Ovary (tissue), 9 donors: ENCODE measurements around the gene GUK1. TPM values are rescaled to one million over a fixed set of nuclear protein-coding genes. Genes with fewer than 3 reads are reported as not detected.

Experiments used
- DNase-seq, 5 donors: peaks; one replicate each; pipeline ENCODE4 v3.0.0-alpha.2; 2019 to 2020
- H3K27ac ChIP-seq, 2 donors: fragments of 200-600 bp; one replicate each; pipeline versions ENCODE4 v1.5.1 to v1.8.0; 2019 to 2022
- H3K27me3 ChIP-seq: fragments of 200-600 bp; one replicate; pipeline ENCODE4 v1.8.0; 2022
- H3K36me3 ChIP-seq: fragments of 200-600 bp; sonication (generic); one replicate; pipeline ENCODE4 v1.5.1; 2019
- H3K4me1 ChIP-seq: one replicate; pipeline ENCODE4 v1.8.1; 2013; ENCODE audit warnings: mild to moderate bottlenecking, moderate library complexity; ENCODE audit not compliant: insufficient read depth
- H3K4me3 ChIP-seq: fragments of 200-600 bp; sonication (generic); one replicate; pipeline ENCODE4 v1.5.1; 2017
- H3K9me3 ChIP-seq, 2 donors: fragments of 200-600 bp in 1 of 2; sonication (generic) in 1 of 2; one replicate each; pipeline versions ENCODE4 v1.5.1 to v1.8.1; 2013 to 2019; ENCODE audit warnings: mild to moderate bottlenecking in 1 of 2, moderate library complexity in 1 of 2
- EP300 ChIP-seq: sonication (generic); formaldehyde crosslinking; IDR thresholded peaks from one replicate; pipeline ENCODE4 v1.6.1; 2017; ENCODE audit warnings: antibody characterized with exemption
- POLR2A ChIP-seq: fragments of 450-650 bp; IDR thresholded peaks from one replicate; pipeline ENCODE4 v1.6.1; 2017; ENCODE audit warnings: antibody characterized with exemption, mild to moderate bottlenecking, moderate library complexity
- WGBS, 3 donors: extraction: QIAGEN DNeasy Blood & Tissue Kit in 1 of 3; methylation state at CpG; one replicate each; pipeline versions ENCODE4 v1.1.5 to v1.1.7; 2013 to 2017; 5-methylcytosine and 5-hydroxymethylcytosine counted together
- intact Hi-C, 4 donors: fragments of 100-400 bp; cut with DNase I; formaldehyde crosslinking; loops; one replicate each; pipeline versions ENCODE4 v1.11.0 to v1.15.1; 2022 to 2023
- polyA plus RNA-seq, 2 donors: library from polyadenylated mRNA; stranded (reverse); fragments of 200-250 nt in 1 of 2; fragments of 350-450 nt in 1 of 2; fragmentation: Illumina TruSeq in 1 of 2; extraction: RNeasy Lipid Tissue Mini Kit (QIAGEN cat#74804) in 1 of 2; gene quantifications; one replicate each; pipeline ENCODE4 v1.2.3, GENCODE V29; 2013 to 2014
- total RNA-seq, 7 donors: library from RNA; depleted of rRNA in 2 of 7; stranded (reverse); fragments of >200 nt in 2 of 7; fragmentation: NEBNext Ultra II Directional in 3 of 7; extraction: Animal tissue kit (Norgen Biotek cat#: 25700) in 3 of 7; gene quantifications; one replicate each; pipeline versions ENCODE4 v1.1.0 to v1.2.4, GENCODE V29; 2016 to 2023
- TF ChIP-seq, protein P1 (sequence below), 3 donors: fragments of 450-650 bp in 2 of 3; fragments of 200-600 bp in 1 of 3; IDR thresholded peaks; one replicate each; pipeline versions ENCODE4 v1.5.1 to v1.8.0; 2016 to 2022; ENCODE audit warnings: antibody characterized with exemption in 3 of 3, mild to moderate bottlenecking in 1 of 3
- donor health status: DM: no; HTN: no; CAD: no; lungs with moderate emphysema.
- donor health status: DM: no; HTN: no; CAD: no.
- donor health status: Bipolar disorder and iron deficiency.
- donor health status: DM: yes; HTN: yes; CAD: no.
- donor health status: DM: no; HTN: no; CAD: no.
- donor health status: DM: yes; HTN: yes; CAD: no.

GUK1 gene
- total and polyA plus RNA-seq, 9 donors, result 17.7 to 256 (median 171) TPM

DNA sequence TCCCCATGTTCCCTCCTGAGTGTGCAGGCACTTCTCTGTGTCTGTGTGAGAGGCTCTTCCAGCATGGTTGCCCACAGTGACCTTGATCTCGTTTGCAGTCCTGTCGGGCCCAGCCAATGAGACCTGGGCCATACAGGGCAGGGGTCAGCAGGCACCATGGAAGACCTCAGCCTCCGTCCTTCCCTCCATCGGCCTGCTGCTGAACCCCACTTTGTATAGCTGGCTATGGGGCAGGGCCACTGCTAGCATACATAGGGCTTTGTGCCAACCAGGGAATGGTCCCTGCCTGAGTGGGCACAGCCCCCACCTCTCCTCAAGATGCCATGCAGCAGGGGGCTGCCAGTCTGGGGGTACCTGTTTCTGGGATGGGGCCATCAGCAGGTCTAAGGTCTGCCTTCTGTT lies 40.7 kb upstream of the GUK1 start:
- intact Hi-C loops, result no loop called here
- H3K4me3 ChIP-seq, result no peak overlapping the region
- 34 to 38% (median 37%) methylated on average over 4 of the region's 4 CpGs for WGBS, 3 donors
- H3K27me3 ChIP-seq, result no peaks in the 10 kb centered on the region
- no peaks in the 10 kb centered on the region for H3K9me3 ChIP-seq
- no peak for TF ChIP-seq POLR2A
- TF ChIP-seq, protein P1, sequence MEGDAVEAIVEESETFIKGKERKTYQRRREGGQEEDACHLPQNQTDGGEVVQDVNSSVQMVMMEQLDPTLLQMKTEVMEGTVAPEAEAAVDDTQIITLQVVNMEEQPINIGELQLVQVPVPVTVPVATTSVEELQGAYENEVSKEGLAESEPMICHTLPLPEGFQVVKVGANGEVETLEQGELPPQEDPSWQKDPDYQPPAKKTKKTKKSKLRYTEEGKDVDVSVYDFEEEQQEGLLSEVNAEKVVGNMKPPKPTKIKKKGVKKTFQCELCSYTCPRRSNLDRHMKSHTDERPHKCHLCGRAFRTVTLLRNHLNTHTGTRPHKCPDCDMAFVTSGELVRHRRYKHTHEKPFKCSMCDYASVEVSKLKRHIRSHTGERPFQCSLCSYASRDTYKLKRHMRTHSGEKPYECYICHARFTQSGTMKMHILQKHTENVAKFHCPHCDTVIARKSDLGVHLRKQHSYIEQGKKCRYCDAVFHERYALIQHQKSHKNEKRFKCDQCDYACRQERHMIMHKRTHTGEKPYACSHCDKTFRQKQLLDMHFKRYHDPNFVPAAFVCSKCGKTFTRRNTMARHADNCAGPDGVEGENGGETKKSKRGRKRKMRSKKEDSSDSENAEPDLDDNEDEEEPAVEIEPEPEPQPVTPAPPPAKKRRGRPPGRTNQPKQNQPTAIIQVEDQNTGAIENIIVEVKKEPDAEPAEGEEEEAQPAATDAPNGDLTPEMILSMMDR (IDR thresholded peaks at IDR 0.05), result no peak
- TF ChIP-seq EP300, result no peak
- H3K4me1 ChIP-seq, result peaks cover 2% of the 10 kb centered on the region
- no peak overlapping the region for H3K27ac ChIP-seq
- H3K36me3 ChIP-seq, result no peaks in the 10 kb centered on the region
- DNase-seq, result no peak

DNA sequence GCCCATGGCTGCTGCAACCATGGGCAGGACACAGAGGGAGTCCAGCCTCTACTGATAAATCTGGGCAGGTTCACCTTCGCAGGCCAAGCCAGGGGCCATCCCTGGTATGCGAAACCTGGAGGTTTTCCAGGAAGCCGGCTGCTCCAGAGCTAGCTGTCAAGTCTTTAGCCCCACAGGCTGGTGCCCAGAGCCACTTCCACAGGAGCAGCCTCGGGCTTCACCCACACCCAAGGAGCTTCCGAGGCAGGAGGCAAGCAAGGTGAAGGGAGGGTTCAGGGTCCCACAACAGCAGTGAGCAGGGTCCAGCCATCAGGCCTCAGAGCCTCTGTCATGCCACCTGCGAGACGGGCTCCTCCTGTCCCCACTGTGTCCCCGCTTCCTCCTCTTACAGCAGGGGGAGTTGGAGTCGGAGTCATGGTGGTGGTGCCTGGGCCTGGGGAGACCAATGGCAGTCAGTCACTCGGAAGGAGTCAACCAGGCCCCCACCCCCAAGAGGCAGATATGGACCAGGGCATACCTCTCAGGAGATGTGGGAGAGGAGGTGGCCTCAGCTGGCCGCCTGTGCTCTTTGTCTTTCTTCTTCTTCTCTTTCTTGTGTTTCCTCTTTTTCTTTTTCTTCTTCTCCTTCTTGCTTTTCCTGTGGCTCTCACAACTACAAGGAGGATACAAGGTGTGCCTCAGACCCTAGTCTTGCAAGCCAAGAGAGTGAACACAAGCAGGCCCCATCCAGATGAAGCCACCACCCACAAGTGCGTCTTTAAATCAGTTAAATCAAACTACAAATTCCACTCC lies 39.1 kb upstream of the GUK1 start:
- H3K27ac ChIP-seq, result no peak overlapping the region
- H3K36me3 ChIP-seq, result no peaks in the 10 kb centered on the region
- peaks cover 2% of the 10 kb centered on the region for H3K4me1 ChIP-seq
- no peaks in the 10 kb centered on the region for H3K9me3 ChIP-seq
- H3K27me3 ChIP-seq, result no peaks in the 10 kb centered on the region
- WGBS, 3 donors, result 63 to 75% (median 64%) methylated on average over 12 of the region's 12 CpGs
- TF ChIP-seq, protein P1 (IDR thresholded peaks at IDR 0.05), result no peak
- TF ChIP-seq POLR2A (no peak), EP300 (no peak)
- DNase-seq, result peak in 1 of 5 donors; percentile 35
- intact Hi-C loops, result loop anchor here in 1 of 4 donors (5.0 kb wide), 1 partner anchor 1741 kb away; no protein-coding TSS in a partner anchor
- H3K4me3 ChIP-seq, result no peak overlapping the region

DNA sequence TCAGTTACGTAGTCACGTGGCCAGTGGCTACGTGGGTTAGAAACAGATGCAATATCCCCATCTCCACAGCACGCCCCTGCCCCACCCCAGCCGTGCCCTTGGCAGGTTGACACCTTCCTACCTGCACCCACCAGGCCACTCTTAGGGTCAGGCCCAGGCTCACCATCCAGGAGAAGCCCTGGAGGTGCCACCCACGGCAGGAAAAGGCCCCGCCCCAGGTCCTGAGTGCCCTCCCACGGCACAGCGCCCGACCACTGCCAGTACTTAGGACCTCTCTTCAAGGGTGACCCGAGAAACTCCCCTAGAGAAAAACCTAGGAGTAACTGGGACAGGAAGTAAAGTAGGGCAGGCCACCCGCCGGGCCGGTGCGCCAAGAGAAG lies 38.5 kb upstream of the GUK1 start:
- Histone ChIP-seq H3K27me3 (no peaks in the 10 kb centered on the region), H3K9me3 (no peaks in the 10 kb centered on the region), H3K4me3 (peak overlapping the region; percentile 89), H3K4me1 (peaks cover 2% of the 10 kb centered on the region), H3K36me3 (no peaks in the 10 kb centered on the region), H3K27ac (peak overlapping the region; percentile 60 to 86)
- no peak for TF ChIP-seq EP300
- no peak for TF ChIP-seq POLR2A
- TF ChIP-seq, protein P1 (IDR thresholded peaks at IDR 0.05), result no peak
- DNase-seq, result peak in 2 of 5 donors; percentile 44 to 46
- intact Hi-C loops, result loop anchor here in 1 of 4 donors (5.0 kb wide), 1 partner anchor 1741 kb away; no protein-coding TSS in a partner anchor
- 41 to 52% (median 44%) methylated on average over 15 of the region's 15 CpGs for WGBS, 3 donors

DNA sequence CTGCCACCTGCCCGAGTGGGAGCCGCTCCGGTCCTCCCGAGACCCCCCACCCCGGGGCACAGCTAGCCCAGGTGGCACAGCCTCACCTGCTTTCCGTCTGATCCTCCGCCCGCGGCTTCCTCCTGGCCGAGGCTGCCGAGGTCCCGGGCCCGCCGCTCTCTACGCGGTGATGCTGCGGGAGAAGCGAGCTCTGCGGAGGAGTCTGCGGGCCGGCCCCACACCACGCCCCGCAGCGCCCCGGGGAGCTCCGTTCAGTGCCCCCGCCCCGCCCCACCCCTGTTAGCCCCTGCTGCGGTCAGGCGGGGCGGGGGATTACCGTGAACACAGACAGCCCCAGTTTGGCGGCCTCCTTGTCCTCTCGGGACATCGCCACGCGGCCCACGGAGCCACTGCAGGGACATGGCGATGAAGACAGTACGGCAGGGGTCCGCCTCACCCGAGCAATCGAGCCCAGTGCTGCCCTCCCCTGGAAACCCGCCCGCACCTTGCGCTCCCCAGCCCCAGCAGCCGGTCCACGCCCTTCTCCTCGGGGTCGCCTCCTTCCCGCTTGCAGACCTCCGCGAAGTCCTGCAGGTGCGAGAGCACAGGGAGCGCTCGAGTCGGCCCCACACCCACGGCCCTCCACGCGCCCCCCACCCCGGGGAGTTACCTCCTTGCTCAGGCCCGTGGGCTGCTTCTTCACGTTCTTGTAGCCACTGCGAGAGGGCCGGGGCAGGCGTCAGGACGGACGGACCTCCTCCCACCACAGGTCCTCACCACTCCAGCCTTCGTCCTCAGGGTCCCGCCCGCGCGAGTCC lies 37.9 kb upstream of the GUK1 start:
- intact Hi-C loops, result loop anchor here in 1 of 4 donors (5.0 kb wide), 1 partner anchor 1740 kb away; no protein-coding TSS in a partner anchor
- Histone ChIP-seq H3K4me3 (peak overlapping the region; percentile 89), H3K27me3 (no peaks in the 10 kb centered on the region), H3K27ac (peak overlapping the region; percentile 80 to 86), H3K4me1 (peaks cover 2% of the 10 kb centered on the region), H3K36me3 (no peaks in the 10 kb centered on the region), H3K9me3 (no peaks in the 10 kb centered on the region)
- peak in 3 of 5 donors; percentile 63 to 66 (median 63) for DNase-seq
- WGBS, 3 donors, result 6 to 12% (median 6%) methylated on average over 60 to 73 of the region's 73 CpGs
- TF ChIP-seq, protein P1 (IDR thresholded peaks at IDR 0.05), result no peak
- no peak for TF ChIP-seq POLR2A
